Peyer's patch (tissue), 4 donors: ENCODE results near the gene LENEP.

Source experiments
- POLR2A ChIP-seq, 2 donors: fragments of 450-650 bp; IDR thresholded peaks; one replicate each; pipeline ENCODE4 v1.5.1; 2017; ENCODE audit warnings: antibody characterized with exemption in 2 of 2, mild to moderate bottlenecking in 2 of 2, moderate library complexity in 2 of 2
- TF ChIP-seq, protein P1 (sequence below), 6 experiments: fragments of 450-650 bp in 4 of 6; fragments of 200-600 bp in 2 of 6; sonication (generic) in 1 of 6; IDR thresholded peaks; one replicate each; pipeline ENCODE4 v1.5.1; 2017 to 2019; ENCODE audit warnings: antibody characterized with exemption in 6 of 6, mild to moderate bottlenecking in 3 of 6, moderate library complexity in 1 of 6

- TF ChIP-seq, protein P1, sequence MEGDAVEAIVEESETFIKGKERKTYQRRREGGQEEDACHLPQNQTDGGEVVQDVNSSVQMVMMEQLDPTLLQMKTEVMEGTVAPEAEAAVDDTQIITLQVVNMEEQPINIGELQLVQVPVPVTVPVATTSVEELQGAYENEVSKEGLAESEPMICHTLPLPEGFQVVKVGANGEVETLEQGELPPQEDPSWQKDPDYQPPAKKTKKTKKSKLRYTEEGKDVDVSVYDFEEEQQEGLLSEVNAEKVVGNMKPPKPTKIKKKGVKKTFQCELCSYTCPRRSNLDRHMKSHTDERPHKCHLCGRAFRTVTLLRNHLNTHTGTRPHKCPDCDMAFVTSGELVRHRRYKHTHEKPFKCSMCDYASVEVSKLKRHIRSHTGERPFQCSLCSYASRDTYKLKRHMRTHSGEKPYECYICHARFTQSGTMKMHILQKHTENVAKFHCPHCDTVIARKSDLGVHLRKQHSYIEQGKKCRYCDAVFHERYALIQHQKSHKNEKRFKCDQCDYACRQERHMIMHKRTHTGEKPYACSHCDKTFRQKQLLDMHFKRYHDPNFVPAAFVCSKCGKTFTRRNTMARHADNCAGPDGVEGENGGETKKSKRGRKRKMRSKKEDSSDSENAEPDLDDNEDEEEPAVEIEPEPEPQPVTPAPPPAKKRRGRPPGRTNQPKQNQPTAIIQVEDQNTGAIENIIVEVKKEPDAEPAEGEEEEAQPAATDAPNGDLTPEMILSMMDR (IDR thresholded peaks at IDR 0.05), result no peak
- no peak for TF ChIP-seq POLR2A (IDR thresholded peaks at IDR 0.05)
These were observed 28.9 kb downstream of the LENEP start for GRCh38 chr1:155022136-155022926.
